ENCODE measurements around the gene CELF2.
"Not testable (repeated sequence)": the region's sequence is repeated elsewhere in the genome, so short reads cannot be mapped to it uniquely, and the experiment has no call there.

The CELF2 gene

GRCh38 chr10:11341283-11341960 lies 323.8 kb downstream of the CELF2 start:
- CTCF ChIA-PET, result interaction anchor here (0.7 kb wide), 1 partner anchor 10 kb away, joined by 3 read pairs; no protein-coding TSS in a partner anchor
- TF ChIP-seq CTCF (IDR thresholded peaks at IDR 0.05; ENCODE audit: insufficient read depth, low read length, missing control alignments), result no peak
- POLR2A ChIA-PET, result no interaction called here
- DNase-seq (ENCODE audit: low read depth, low spot score), result no peak
- H3K4me3 ChIP-seq (ENCODE audit: low read depth, low read length), result no peak overlapping the region

DNA sequence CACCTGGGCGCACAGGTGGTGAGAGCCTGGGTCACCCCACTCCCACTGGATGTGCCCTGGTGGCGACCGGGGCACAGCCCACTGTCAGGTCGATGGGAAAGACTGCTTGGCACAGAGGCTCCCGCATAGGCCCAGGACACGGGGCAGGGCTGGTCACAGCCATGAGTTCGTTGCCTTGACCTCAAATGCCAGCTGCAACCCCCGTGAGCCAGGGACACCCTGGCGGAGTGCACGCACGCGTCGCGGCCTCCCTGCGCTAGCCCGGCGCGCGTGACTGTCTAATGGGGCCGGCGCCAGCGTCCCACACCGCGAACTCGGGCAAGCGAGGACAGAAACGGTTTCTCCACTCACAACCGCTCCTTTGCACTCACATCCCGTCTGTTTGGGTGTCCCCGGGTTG lies 326.4 kb downstream of the CELF2 start:
- ChIA-PET CTCF (no interaction called here), POLR2A (no interaction called here)
- no peak for DNase-seq (ENCODE audit: low read depth, low spot score)
- no peak overlapping the region for H3K4me3 ChIP-seq (ENCODE audit: low read depth, low read length)
- TF ChIP-seq CTCF (IDR thresholded peaks at IDR 0.05; ENCODE audit: insufficient read depth, low read length, missing control alignments), result no peak

- no peak for TF ChIP-seq CTCF (IDR thresholded peaks at IDR 0.05; ENCODE audit: insufficient read depth, low read length, missing control alignments)
- CTCF ChIA-PET, result no interaction called here
- H3K4me3 ChIP-seq (ENCODE audit: low read depth, low read length), result no peak overlapping the region
- POLR2A ChIA-PET, result no interaction called here
- DNase-seq (ENCODE audit: low read depth, low spot score), result no peak
These were observed 326.9 kb downstream of the CELF2 start for GRCh38 chr10:11344550-11344949.

- ChIA-PET CTCF (no interaction called here), POLR2A (no interaction called here)
- DNase-seq (ENCODE audit: low read depth, low spot score), result no peak
- TF ChIP-seq CTCF (IDR thresholded peaks at IDR 0.05; ENCODE audit: insufficient read depth, low read length, missing control alignments), result no peak
- no peak overlapping the region for H3K4me3 ChIP-seq (ENCODE audit: low read depth, low read length)
These were observed 327.8 kb downstream of the CELF2 start for GRCh38 chr10:11345224-11346054.

DNA sequence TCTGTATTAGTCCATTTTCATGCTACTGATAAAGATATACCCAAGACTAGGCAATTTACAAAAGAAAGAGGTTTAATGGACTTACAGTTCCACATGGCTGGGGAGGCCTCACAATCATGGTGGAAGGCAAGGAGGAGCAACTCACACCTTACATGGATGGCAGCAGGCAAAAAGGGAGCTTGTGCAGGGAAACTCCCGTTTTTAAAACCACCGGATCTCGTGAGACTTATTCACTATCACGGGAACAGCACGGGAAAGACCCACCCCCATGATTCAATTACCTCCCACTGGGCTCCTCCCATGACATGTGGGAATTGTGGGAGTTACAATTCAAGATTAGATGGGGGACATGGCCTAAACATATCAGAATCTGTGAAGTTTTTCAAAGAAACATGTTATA lies 329.9 kb downstream of the CELF2 start:
- CTCF ChIA-PET; DNase-seq (ENCODE audit: low read depth, low spot score); H3K4me3 ChIP-seq (ENCODE audit: low read depth, low read length); POLR2A ChIA-PET: not testable (repeated sequence)

DNA sequence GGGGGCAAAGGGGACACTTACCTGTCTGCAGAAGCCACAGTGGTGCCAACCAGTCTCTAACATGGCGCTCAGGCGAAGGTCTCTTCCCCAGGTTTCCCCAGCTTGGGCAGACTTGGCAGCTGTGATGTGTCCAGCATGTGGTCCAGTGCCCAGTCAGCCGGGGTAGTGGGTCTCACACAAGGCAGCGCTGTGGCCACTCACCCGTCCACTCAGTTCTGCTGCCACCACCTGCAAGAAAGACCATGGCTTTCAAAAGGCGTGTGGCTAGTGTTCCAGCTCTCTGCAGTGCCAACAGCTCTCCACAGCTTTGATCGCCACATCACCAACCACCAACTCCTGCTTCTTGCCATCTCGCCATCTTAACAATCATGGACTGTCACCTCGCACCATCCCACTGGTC lies 334.1 kb downstream of the CELF2 start:
- CTCF ChIA-PET, result no interaction called here
- DNase-seq (ENCODE audit: low read depth, low spot score), result no peak
- H3K4me3 ChIP-seq (ENCODE audit: low read depth, low read length), result no peak overlapping the region
- POLR2A ChIA-PET, result no interaction called here
- no peak for TF ChIP-seq CTCF (IDR thresholded peaks at IDR 0.05; ENCODE audit: insufficient read depth, low read length, missing control alignments)
